GM21526 (cell line): ENCODE measurements around the gene DOK7.
A peak's percentile ranks its signal among the peaks of the same experiment; 100 is the strongest.

Experiments
- ATAC-seq: cut with Tn5 transposase; IDR thresholded peaks from one replicate; pipeline ENCODE4 v1.9.1; 2021; ENCODE audit warnings: moderate library complexity; ENCODE audit not compliant: unreplicated experiment, low FRiP score

The DOK7 gene

GRCh38 chr4:3472411-3473141, 9.5 kb downstream of the DOK7 start:
- ATAC-seq, result no peak

GRCh38 chr4:3473181-3473950, 10.3 kb downstream of the DOK7 start:
- no peak for ATAC-seq

GRCh38 chr4:3473996-3474765, 11.1 kb downstream of the DOK7 start:
- ATAC-seq, result no peak

- ATAC-seq, result no peak
These were observed 12.1 kb downstream of the DOK7 start for GRCh38 chr4:3475041-3475712.

- ATAC-seq, result no peak
These were observed 12.7 kb downstream of the DOK7 start for GRCh38 chr4:3475713-3476260.

GRCh38 chr4:3476341-3476747, 13.2 kb downstream of the DOK7 start:
- no peak for ATAC-seq

- no peak for ATAC-seq
These were observed 14.0 kb downstream of the DOK7 start for GRCh38 chr4:3476936-3477749.

- no peak for ATAC-seq
These were observed 14.8 kb downstream of the DOK7 start for GRCh38 chr4:3477750-3478430.

- no peak for ATAC-seq
These were observed 15.6 kb downstream of the DOK7 start for GRCh38 chr4:3478446-3479357.

- ATAC-seq, result no peak
These were observed 16.4 kb downstream of the DOK7 start for GRCh38 chr4:3479358-3480101.

GRCh38 chr4:3480528-3481112, 17.5 kb downstream of the DOK7 start:
- peak; percentile 67 for ATAC-seq

GRCh38 chr4:3481113-3481531, 18.0 kb downstream of the DOK7 start:
- no peak for ATAC-seq

GRCh38 chr4:3481783-3482393, 18.8 kb downstream of the DOK7 start:
- no peak for ATAC-seq

GRCh38 chr4:3482707-3483106, 19.6 kb downstream of the DOK7 start:
- no peak for ATAC-seq

GRCh38 chr4:3483471-3483921, 20.4 kb downstream of the DOK7 start:
- no peak for ATAC-seq
